PFSK-1 (cell line): ENCODE measurements around the gene TRDN.

Experiments
- POLR2AphosphoS5 ChIP-seq: IDR thresholded peaks from 2 replicates; pipeline ENCODE4 v1.6.1; 2012; ENCODE audit warnings: low read depth, mild to moderate bottlenecking, control low read depth, low read length, moderate library complexity
- TAF1 ChIP-seq: IDR thresholded peaks from 2 replicates; pipeline ENCODE4 v1.6.1; 2012; ENCODE audit warnings: low read length, control low read depth, borderline replicate concordance; ENCODE audit not compliant: insufficient read depth
- TF ChIP-seq, protein P1 (sequence below), 2 experiments: IDR thresholded peaks; 2 replicates each; pipeline versions ENCODE4 v1.6.1 to v1.8.0; 2011 to 2012; ENCODE audit warnings: low read depth in 2 of 2, low read length in 2 of 2, control low read depth in 1 of 2, inconsistent platforms in 1 of 2, mild to moderate bottlenecking in 1 of 2, moderate library complexity in 1 of 2; ENCODE audit not compliant: insufficient read depth in 1 of 2

DNA sequence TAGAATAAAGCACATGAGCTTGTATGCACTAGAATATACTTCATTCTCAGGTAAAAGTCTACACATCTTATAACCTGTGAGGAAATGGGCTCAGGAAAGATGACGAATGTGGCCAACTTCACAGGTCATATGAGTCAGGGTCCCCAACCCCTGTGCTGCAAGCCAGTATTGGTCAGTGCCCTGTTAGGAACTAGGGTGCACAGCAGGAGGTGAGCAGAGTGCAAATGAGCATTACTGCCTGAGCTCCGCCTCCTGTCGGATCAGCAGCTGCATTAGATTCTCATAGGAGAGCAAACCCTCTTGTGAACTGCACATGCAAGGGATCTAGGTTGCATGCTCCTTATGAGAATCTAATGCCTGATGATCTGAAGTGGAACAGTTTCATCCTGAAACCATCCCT is 182.3 kb downstream of the TRDN start:
- TF ChIP-seq, protein P1, sequence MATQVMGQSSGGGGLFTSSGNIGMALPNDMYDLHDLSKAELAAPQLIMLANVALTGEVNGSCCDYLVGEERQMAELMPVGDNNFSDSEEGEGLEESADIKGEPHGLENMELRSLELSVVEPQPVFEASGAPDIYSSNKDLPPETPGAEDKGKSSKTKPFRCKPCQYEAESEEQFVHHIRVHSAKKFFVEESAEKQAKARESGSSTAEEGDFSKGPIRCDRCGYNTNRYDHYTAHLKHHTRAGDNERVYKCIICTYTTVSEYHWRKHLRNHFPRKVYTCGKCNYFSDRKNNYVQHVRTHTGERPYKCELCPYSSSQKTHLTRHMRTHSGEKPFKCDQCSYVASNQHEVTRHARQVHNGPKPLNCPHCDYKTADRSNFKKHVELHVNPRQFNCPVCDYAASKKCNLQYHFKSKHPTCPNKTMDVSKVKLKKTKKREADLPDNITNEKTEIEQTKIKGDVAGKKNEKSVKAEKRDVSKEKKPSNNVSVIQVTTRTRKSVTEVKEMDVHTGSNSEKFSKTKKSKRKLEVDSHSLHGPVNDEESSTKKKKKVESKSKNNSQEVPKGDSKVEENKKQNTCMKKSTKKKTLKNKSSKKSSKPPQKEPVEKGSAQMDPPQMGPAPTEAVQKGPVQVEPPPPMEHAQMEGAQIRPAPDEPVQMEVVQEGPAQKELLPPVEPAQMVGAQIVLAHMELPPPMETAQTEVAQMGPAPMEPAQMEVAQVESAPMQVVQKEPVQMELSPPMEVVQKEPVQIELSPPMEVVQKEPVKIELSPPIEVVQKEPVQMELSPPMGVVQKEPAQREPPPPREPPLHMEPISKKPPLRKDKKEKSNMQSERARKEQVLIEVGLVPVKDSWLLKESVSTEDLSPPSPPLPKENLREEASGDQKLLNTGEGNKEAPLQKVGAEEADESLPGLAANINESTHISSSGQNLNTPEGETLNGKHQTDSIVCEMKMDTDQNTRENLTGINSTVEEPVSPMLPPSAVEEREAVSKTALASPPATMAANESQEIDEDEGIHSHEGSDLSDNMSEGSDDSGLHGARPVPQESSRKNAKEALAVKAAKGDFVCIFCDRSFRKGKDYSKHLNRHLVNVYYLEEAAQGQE (IDR thresholded peaks at IDR 0.05; ENCODE audit: insufficient read depth in 1 of 2, low read depth in 2 of 2, low read length in 2 of 2): no peak
- TF ChIP-seq TAF1 (no peak), POLR2AphosphoS5 (no peak)
